IMR-90 (cell line): ENCODE results near the gene HEY2. TPM values are rescaled to one million over a fixed set of nuclear protein-coding genes. Genes with fewer than 3 reads are reported as not detected.

Experiments
- ATAC-seq: fragments of 200-7000 bp; cut with Tn5 transposase; 2 replicates; pipeline ENCODE4 v1.9.1; 2020; ENCODE audit warnings: low read depth, mild to moderate bottlenecking, moderate library complexity
- BruUV-seq: library from RNA; stranded (reverse); fragments of 400-500 nt; replicated peaks from 2 replicates; lab custom pipeline; 2021; lab: Mats Ljungman, UMichigan
- CTCF ChIA-PET: fragments of 300-600 bp; formaldehyde crosslinking; extraction: SDS; loops from one replicate; lab custom pipeline; 2021; ENCODE audit warnings: antibody characterized with exemption; lab: Yijun Ruan, JAX
- POLR2A ChIA-PET: fragments of 300-600 bp; sonication (Branson Sonifier 250); formaldehyde crosslinking; loops from one replicate; lab custom pipeline; 2022; ENCODE audit warnings: antibody characterized with exemption; ENCODE audit not compliant: unreplicated experiment; lab: Charles Lee
- DNase-seq: peaks from one replicate; pipeline ENCODE4 v3.0.0; 2013
- H2AFZ ChIP-seq: replicated peaks from 2 replicates; pipeline ENCODE3; 2013; ENCODE audit warnings: low read length, mild to moderate bottlenecking; ENCODE audit not compliant: poor library complexity
- H2AK5ac ChIP-seq: 2 replicates; pipeline ENCODE4 v1.6.1; 2013; ENCODE audit warnings: low read depth, low read length, inconsistent platforms
- H2AK9ac ChIP-seq: replicated peaks from 2 replicates; pipeline ENCODE3; 2013; ENCODE audit warnings: mild to moderate bottlenecking, low read depth, low read length, moderate library complexity; ENCODE audit not compliant: poor library complexity
- H2BK120ac ChIP-seq: 2 replicates; pipeline ENCODE4 v1.6.1; 2013; ENCODE audit warnings: low read depth, low read length, inconsistent platforms
- H2BK15ac ChIP-seq: 3 replicates; pipeline ENCODE4 v1.6.1; 2013; ENCODE audit warnings: low read depth, low read length, inconsistent platforms
- H2BK20ac ChIP-seq: 2 replicates; pipeline ENCODE4 v1.6.1; 2013; ENCODE audit warnings: low read depth, mild to moderate bottlenecking, inconsistent platforms, low read length, moderate library complexity
- H2BK5ac ChIP-seq: 2 replicates; pipeline ENCODE4 v1.6.1; 2013; ENCODE audit warnings: mild to moderate bottlenecking, low read depth, low read length, inconsistent platforms; ENCODE audit not compliant: poor library complexity, severe bottlenecking
- H3K14ac ChIP-seq: replicated peaks from 2 replicates; pipeline ENCODE4 v1.6.1; 2013; ENCODE audit warnings: low read depth, low read length, inconsistent platforms
- H3K18ac ChIP-seq: 2 replicates; pipeline ENCODE4 v1.6.1; 2013; ENCODE audit warnings: low read depth, low read length, control low read depth
- H3K23ac ChIP-seq: 2 replicates; pipeline ENCODE4 v1.6.1; 2013; ENCODE audit warnings: low read depth, low read length, inconsistent platforms
- H3K27ac ChIP-seq: 2 replicates; pipeline ENCODE4 v1.5.1; 2013; ENCODE audit warnings: mild to moderate bottlenecking, control low read depth, low read length; ENCODE audit not compliant: insufficient read depth
- H3K27me3 ChIP-seq: 2 replicates; pipeline ENCODE4 v1.6.1; 2013; ENCODE audit warnings: low read length; ENCODE audit not compliant: control insufficient read depth, insufficient read depth
- H3K36me3 ChIP-seq: 2 replicates; pipeline ENCODE4 v1.6.1; 2013; ENCODE audit warnings: low read length, mixed read lengths; ENCODE audit not compliant: control insufficient read depth, insufficient read depth
- H3K4ac ChIP-seq: 2 replicates; pipeline ENCODE4 v1.6.1; 2013; ENCODE audit warnings: low read depth, low read length, inconsistent platforms
- H3K4me1 ChIP-seq: 2 replicates; pipeline ENCODE4 v1.6.1; 2013; ENCODE audit warnings: low read length, mixed read lengths; ENCODE audit not compliant: control insufficient read depth, insufficient read depth
- H3K4me2 ChIP-seq: 2 replicates; pipeline ENCODE4 v1.6.1; 2013; ENCODE audit warnings: low read depth, mild to moderate bottlenecking, control low read depth, low read length, moderate library complexity
- H3K4me3 ChIP-seq: 2 replicates; pipeline ENCODE4 v1.5.1; 2013; ENCODE audit warnings: low read depth, mild to moderate bottlenecking, control low read depth, low read length, moderate library complexity; ENCODE audit not compliant: insufficient read depth
- H3K56ac ChIP-seq: 2 replicates; pipeline ENCODE4 v1.6.1; 2013; ENCODE audit warnings: low read length, inconsistent platforms; ENCODE audit not compliant: insufficient read depth; ENCODE audit errors: extremely low read depth
- H3K79me1 ChIP-seq, 2 experiments: 2 replicates each; pipeline ENCODE4 v1.6.1; 2013; ENCODE audit warnings: low read length in 2 of 2, inconsistent platforms in 1 of 2, low read depth in 1 of 2
- H3K9ac ChIP-seq: 2 replicates; pipeline ENCODE4 v1.6.1; 2013; ENCODE audit warnings: low read depth, low read length, control low read depth
- H3K9me1 ChIP-seq: 2 replicates; pipeline ENCODE4 v1.6.1; 2013; ENCODE audit warnings: low read length, inconsistent platforms; ENCODE audit not compliant: insufficient read depth
- H3K9me3 ChIP-seq: 2 replicates; pipeline ENCODE4 v1.6.1; 2013; ENCODE audit warnings: low read length; ENCODE audit not compliant: control insufficient read depth, insufficient read depth
- H4K20me1 ChIP-seq: 2 replicates; pipeline ENCODE4 v1.6.1; 2013; ENCODE audit warnings: low read length, inconsistent platforms; ENCODE audit not compliant: insufficient read depth
- H4K5ac ChIP-seq: 2 replicates; pipeline ENCODE4 v1.6.1; 2013; ENCODE audit warnings: mild to moderate bottlenecking, low read depth, low read length, control low read depth
- H4K8ac ChIP-seq, 2 experiments: 2 replicates each; pipeline ENCODE4 v1.6.1; 2013; ENCODE audit warnings: low read depth in 2 of 2, low read length in 2 of 2, control low read depth in 1 of 2, inconsistent platforms in 1 of 2
- H4K91ac ChIP-seq: 2 replicates; pipeline ENCODE4 v1.6.1; 2013; ENCODE audit warnings: low read depth, low read length, inconsistent platforms; ENCODE audit not compliant: insufficient read depth
- BHLHE40 ChIP-seq: fragments of 150-350 bp; IDR thresholded peaks from 2 replicates; pipeline ENCODE4 v1.6.1; 2016; ENCODE audit warnings: mild to moderate bottlenecking, low read depth, low read length
- CEBPB ChIP-seq: IDR thresholded peaks from 2 replicates; pipeline ENCODE4 v1.6.1; 2012; ENCODE audit warnings: low read depth, low read length, improper control_type of control experiment
- ELK1 ChIP-seq: fragments of 150-350 bp; IDR thresholded peaks from 2 replicates; pipeline ENCODE4 v1.6.1; 2016; ENCODE audit warnings: low read depth, mild to moderate bottlenecking, low read length, moderate library complexity, borderline replicate concordance
- FOS ChIP-seq: fragments of 150-350 bp; IDR thresholded peaks from 2 replicates; pipeline ENCODE4 v1.6.1; 2016; ENCODE audit warnings: low read depth, low read length
- NFE2L2 ChIP-seq: fragments of 150-350 bp; IDR thresholded peaks from 2 replicates; pipeline ENCODE4 v1.6.1; 2016; ENCODE audit warnings: low read depth, mild to moderate bottlenecking, low read length
- RFX5 ChIP-seq: IDR thresholded peaks from 2 replicates; pipeline ENCODE4 v1.8.0; 2012; ENCODE audit warnings: low read depth, mild to moderate bottlenecking, low read length, moderate library complexity
- WGBS, 2 experiments: methylation state at CpG; one replicate each; pipeline versions ENCODE4 v1.1.5 to v1.1.7; 2013; ENCODE audit warnings: missing lambda C conversion rate in 2 of 2; ENCODE audit not compliant: insufficient read length in 1 of 2; ENCODE audit errors: extremely low coverage in 2 of 2; 5-methylcytosine and 5-hydroxymethylcytosine counted together
- dilution Hi-C: fragments of 300-500 bp; cut with HindIII; formaldehyde crosslinking; loops from one replicate; pipeline ENCODE4 v1.14.3; 2018; ENCODE audit warnings: low sequenced_read_pairs; ENCODE audit not compliant: unreplicated experiment
- in situ Hi-C: fragments of 300-500 bp; cut with MboI; formaldehyde crosslinking; loops from 3 replicates; pipeline ENCODE4 v1.14.3; 2019; ENCODE audit warnings: low sequenced_read_pairs, inconsistent platforms, mixed read lengths
- intact Hi-C: fragments of 100-400 bp; cut with micrococcal nuclease; formaldehyde crosslinking; loops from 2 replicates; pipeline ENCODE4 v1.10.0; 2022
- polyA plus RNA-seq, 3 experiments: library from polyadenylated mRNA; depleted of rRNA; stranded (reverse); fragments of >200 nt; gene quantifications; 2 replicates each; pipeline ENCODE4 v1.2.3, GENCODE V29; 2012; ENCODE audit warnings: low replicate concordance in 1 of 3
- total RNA-seq: library from RNA; depleted of rRNA; stranded (reverse); fragments of >200 nt; gene quantifications from 2 replicates; pipeline ENCODE4 v1.2.3, GENCODE V29; 2012

The HEY2 gene
- total and polyA plus RNA-seq, 2 of the 4 experiments (the other 2 are of a cell fraction): not detected

GRCh38 chr6:125717120-125717731, 32.2 kb upstream of the HEY2 start:
- intact Hi-C loops: no loop called here
- no peaks in the 10 kb centered on the region for H3K27me3 ChIP-seq
- H4K91ac ChIP-seq: no peak overlapping the region
- H4K8ac ChIP-seq: no peak overlapping the region
- H3K9me3 ChIP-seq: no peaks in the 10 kb centered on the region
- no peak for ATAC-seq
- no peaks in the 10 kb centered on the region for H4K20me1 ChIP-seq
- WGBS, 2 experiments: no CpG with 5 or more reads among the region's 2 CpGs
- ChIA-PET POLR2A (no interaction called here), CTCF (interaction anchor here (0.7 kb wide), 1 partner anchor 372 kb away, joined by 3 read pairs; no protein-coding TSS in a partner anchor)
- H2BK5ac ChIP-seq: no peak overlapping the region
- no peaks in the 10 kb centered on the region for H3K79me1 ChIP-seq
- H3K4me2 ChIP-seq: no peak overlapping the region
- dilution Hi-C loops: no loop called here
- H2AK5ac ChIP-seq: no peak overlapping the region
- no peak overlapping the region for H3K23ac ChIP-seq
- no peak overlapping the region for H3K14ac ChIP-seq
- in situ Hi-C loops: no loop called here
- BruUV-seq: no TSS peak
- no peak overlapping the region for H2BK20ac ChIP-seq
- H3K56ac ChIP-seq: no peak overlapping the region
- H2AK9ac ChIP-seq: no peak overlapping the region
- no peaks in the 10 kb centered on the region for H3K9me1 ChIP-seq
- H2BK120ac ChIP-seq: no peak overlapping the region
- H3K27ac ChIP-seq: no peak overlapping the region
- no peak for TF ChIP-seq RFX5
- TF ChIP-seq NFE2L2: no peak
- TF ChIP-seq BHLHE40: no peak
- no peak for TF ChIP-seq ELK1
- no peak for TF ChIP-seq CEBPB
- no peak for TF ChIP-seq FOS
- no peak overlapping the region for H3K18ac ChIP-seq
- no peak overlapping the region for H3K9ac ChIP-seq
- H3K4ac ChIP-seq: no peak overlapping the region
- no peak overlapping the region for H4K5ac ChIP-seq
- no peak overlapping the region for H3K4me3 ChIP-seq
- no peak overlapping the region for H2AFZ ChIP-seq
- H3K36me3 ChIP-seq: no peaks in the 10 kb centered on the region
- DNase-seq: no peak
- no peaks in the 10 kb centered on the region for H3K4me1 ChIP-seq
- no peak overlapping the region for H2BK15ac ChIP-seq
